HepG2 (cell line): ENCODE results near the gene TMEM225B. TPM values are rescaled to one million over a fixed set of nuclear protein-coding genes. Genes with fewer than 3 reads are reported as not detected.
A peak's percentile ranks its signal among the peaks of the same experiment; 100 is the strongest.

Experiments
- ATAC-seq: fragments of 200-7000 bp; cut with Tn5 transposase; 3 replicates; pipeline ENCODE4 v1.9.1; 2020; ENCODE audit warnings: mild to moderate bottlenecking, moderate library complexity
- BruUV-seq: library from RNA; stranded (reverse); fragments of 400-500 nt; replicated peaks from 2 replicates; lab custom pipeline; 2021; lab: Mats Ljungman, UMichigan
- CTCF ChIA-PET: fragments of 300-600 bp; formaldehyde crosslinking; extraction: SDS; loops from one replicate; lab custom pipeline; 2021; ENCODE audit warnings: low total read pairs, inconsistent platforms, low intra/inter-chr PET ratio; lab: Yijun Ruan, JAX
- POLR2A ChIA-PET: fragments of 350-600 bp; sonication (Branson Sonifier 250); formaldehyde crosslinking; loops from one replicate; lab custom pipeline; 2020; ENCODE audit warnings: antibody characterized with exemption, inconsistent platforms; lab: Yijun Ruan, JAX
- DNase-seq: peaks from one replicate; pipeline ENCODE4 v3.0.0-alpha.2; 2015; ENCODE audit warnings: low spot score
- FAIRE-seq: peaks from 3 replicates; lab custom pipeline; 2011; peaks lifted over from hg19 to GRCh38; lab: Jason Lieb, UNC
- H2AFZ ChIP-seq: one replicate; pipeline ENCODE4 v1.6.1; 2011; ENCODE audit warnings: low read length, inconsistent platforms
- H3K27ac ChIP-seq: fragments of 300-600 bp; 3 replicates; pipeline ENCODE4 v1.8.0; 2011; ENCODE audit warnings: mixed run types, mild to moderate bottlenecking, mixed read lengths, low read length, inconsistent platforms; ENCODE audit not compliant: insufficient read depth; ENCODE audit errors: extremely low read length
- H3K27me3 ChIP-seq, 2 experiments: fragments of 200-600 bp in 1 of 2; 2 replicates in 1 of 2; 3 replicates in 1 of 2; pipeline versions ENCODE4 v1.6.0 to v1.8.0; 2011; ENCODE audit warnings: low read length in 2 of 2, mild to moderate bottlenecking in 2 of 2, moderate library complexity in 2 of 2, inconsistent platforms in 1 of 2; ENCODE audit not compliant: insufficient read depth in 2 of 2, control insufficient read depth in 1 of 2
- H3K36me3 ChIP-seq, 2 experiments: fragments of 200-600 bp in 1 of 2; replicated peaks in 1 of 2; 2 replicates in 1 of 2; 3 replicates in 1 of 2; pipeline versions ENCODE4 v1.5.1 to v1.8.0; 2011; ENCODE audit warnings: low read length in 2 of 2, inconsistent platforms in 1 of 2; ENCODE audit not compliant: insufficient read depth in 2 of 2, control insufficient read depth in 1 of 2
- H3K4me1 ChIP-seq: 2 replicates; pipeline ENCODE4 v1.5.1; 2012; ENCODE audit warnings: low read length, inconsistent platforms; ENCODE audit not compliant: insufficient read depth
- H3K4me2 ChIP-seq: 2 replicates; pipeline ENCODE4 v1.6.0; 2011; ENCODE audit warnings: low read depth, low read length, inconsistent platforms
- H3K4me3 ChIP-seq, 3 experiments: fragments of 200-600 bp in 1 of 3; sonication (generic), shearing (Covaris generic) in 1 of 3; replicated peaks in 1 of 3; 2 replicates each; pipeline ENCODE4 v1.5.1; 2011 to 2016; ENCODE audit warnings: low read length in 3 of 3, inconsistent platforms in 2 of 3, low read depth in 2 of 3, mild to moderate bottlenecking in 2 of 3, control low read depth in 1 of 3, mixed read lengths in 1 of 3; ENCODE audit not compliant: insufficient read depth in 1 of 3
- H3K79me2 ChIP-seq: one replicate; pipeline ENCODE4 v1.6.1; 2011; ENCODE audit warnings: low read length, inconsistent platforms; ENCODE audit not compliant: insufficient read depth
- H3K9ac ChIP-seq: 2 replicates; pipeline ENCODE4 v1.6.0; 2011; ENCODE audit warnings: mild to moderate bottlenecking, low read depth, low read length, inconsistent platforms; ENCODE audit not compliant: insufficient read depth
- H3K9me3 ChIP-seq: 2 replicates; pipeline ENCODE4 v1.5.1; 2012; ENCODE audit warnings: mild to moderate bottlenecking, low read length
- H4K20me1 ChIP-seq: 2 replicates; pipeline ENCODE4 v1.6.0; 2011; ENCODE audit warnings: inconsistent platforms, mild to moderate bottlenecking, low read length, moderate library complexity; ENCODE audit not compliant: insufficient read depth
- ATF7 ChIP-seq, 2 experiments: fragments of 450-650 bp in 1 of 2; sonication (generic) in 1 of 2; formaldehyde crosslinking in 1 of 2; IDR thresholded peaks; 2 replicates each; pipeline versions ENCODE4 v1.4.0 to v1.6.1; 2016 to 2020; ENCODE audit warnings: antibody characterized with exemption in 1 of 2, mild to moderate bottlenecking in 1 of 2, missing genetic modification reagents in 1 of 2
- CEBPB ChIP-seq: IDR thresholded peaks from 2 replicates; pipeline ENCODE4 v1.6.1; 2011; ENCODE audit warnings: low read depth, low read length, improper control_type of control experiment, borderline replicate concordance
- HDAC6 ChIP-seq: fragments of 200-600 bp; sonication (generic); IDR thresholded peaks from 2 replicates; pipeline ENCODE4 v1.7.0; 2017; ENCODE audit warnings: mild to moderate bottlenecking, antibody characterized with exemption, low read length, low read depth
- HNRNPK ChIP-seq: fragments of 200-400 bp; formaldehyde crosslinking; IDR thresholded peaks from 2 replicates; pipeline ENCODE4 v1.6.1; 2018; ENCODE audit warnings: low read length, low read depth, moderate library complexity, mild to moderate bottlenecking; ENCODE audit not compliant: poor library complexity, severe bottlenecking
- WGBS: methylation state at CpG from one replicate; pipeline ENCODE4 v1.1.6; 2017; ENCODE audit warnings: low lambda C conversion rate; 5-methylcytosine and 5-hydroxymethylcytosine counted together
- in situ Hi-C: cut with HindIII; loops from 2 replicates; pipeline ENCODE4 v1.10.0; 2017; ENCODE audit warnings: low pct_unique_long_range_greater_than_20kb; ENCODE audit not compliant: extremely low pct_ligation_motif_present
- intact Hi-C: fragments of 100-400 bp; cut with micrococcal nuclease; formaldehyde crosslinking; loops from one replicate; pipeline ENCODE4 v1.10.0; 2022; ENCODE audit not compliant: unreplicated experiment
- polyA plus RNA-seq, 8 experiments: library from polyadenylated mRNA; depleted of rRNA in 3 of 8; stranded (reverse) in 7 of 8; unstranded in 1 of 8; fragments of >200 nt; fragmentation: Illumina TruSeq in 4 of 8; extraction: Trizol in 4 of 8; gene quantifications; 2 replicates each; pipeline versions ENCODE4 v1.2.1 to v1.2.3, GENCODE V29; 2011 to 2016; ENCODE audit warnings: low read depth in 4 of 8, missing spikeins in 1 of 8, mixed read lengths in 1 of 8; ENCODE audit not compliant: insufficient read depth in 1 of 8
- total RNA-seq, 5 experiments: library from RNA; depleted of rRNA; stranded (reverse); fragments of >200 nt; fragmentation: Illumina TruSeq; extraction: Trizol; gene quantifications; 2 replicates each; pipeline ENCODE4 v1.2.3, GENCODE V29; 2016; ENCODE audit warnings: low read depth in 1 of 5
- TF ChIP-seq, protein P1 (sequence below): IDR thresholded peaks from 2 replicates; pipeline ENCODE4 v1.6.1; 2016

Gene TMEM225B
- total and polyA plus RNA-seq, 2 of the 13 experiments (the other 11 are each of a cell fraction or from before 2014, with no cell fraction given): 0.78 to 0.95 TPM

DNA sequence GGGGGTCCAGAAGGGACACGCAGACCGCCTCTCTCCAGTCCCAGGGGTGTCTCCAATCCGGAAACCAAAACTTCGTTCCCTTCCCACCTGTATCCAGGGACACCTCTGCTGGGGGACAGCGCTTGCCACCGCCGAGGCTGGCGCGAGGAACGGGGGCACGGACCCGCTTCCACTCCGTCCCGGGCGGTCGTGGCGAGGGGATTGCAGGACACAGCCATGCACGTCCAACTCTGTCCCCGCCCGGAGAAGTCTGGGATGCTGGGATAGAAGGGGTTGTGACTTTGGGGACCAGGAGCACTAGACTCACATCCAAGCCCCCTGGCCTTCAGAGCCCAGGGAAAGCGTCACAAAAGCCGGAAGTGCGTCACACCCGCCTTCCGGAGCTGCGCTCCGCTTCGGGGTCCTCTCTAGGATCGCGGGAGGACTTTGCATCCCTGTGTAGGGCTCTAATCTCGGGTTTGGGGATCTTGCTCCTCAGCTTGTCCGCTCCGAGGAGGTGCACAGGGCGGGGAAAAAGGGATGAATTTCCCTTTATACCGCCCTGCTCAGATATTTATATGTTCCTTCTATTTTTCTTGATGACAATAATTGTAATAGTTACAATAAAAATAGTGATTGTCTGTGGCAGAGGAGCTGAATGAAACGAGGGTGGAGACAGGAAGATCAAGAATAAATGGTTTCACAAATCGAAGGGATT, 46.2 kb upstream of the TMEM225B start, which contains the start of gene FAM200A (continued):
- TF ChIP-seq HNRNPK: no peak
- no peak for TF ChIP-seq HDAC6
- TF ChIP-seq, protein P1, sequence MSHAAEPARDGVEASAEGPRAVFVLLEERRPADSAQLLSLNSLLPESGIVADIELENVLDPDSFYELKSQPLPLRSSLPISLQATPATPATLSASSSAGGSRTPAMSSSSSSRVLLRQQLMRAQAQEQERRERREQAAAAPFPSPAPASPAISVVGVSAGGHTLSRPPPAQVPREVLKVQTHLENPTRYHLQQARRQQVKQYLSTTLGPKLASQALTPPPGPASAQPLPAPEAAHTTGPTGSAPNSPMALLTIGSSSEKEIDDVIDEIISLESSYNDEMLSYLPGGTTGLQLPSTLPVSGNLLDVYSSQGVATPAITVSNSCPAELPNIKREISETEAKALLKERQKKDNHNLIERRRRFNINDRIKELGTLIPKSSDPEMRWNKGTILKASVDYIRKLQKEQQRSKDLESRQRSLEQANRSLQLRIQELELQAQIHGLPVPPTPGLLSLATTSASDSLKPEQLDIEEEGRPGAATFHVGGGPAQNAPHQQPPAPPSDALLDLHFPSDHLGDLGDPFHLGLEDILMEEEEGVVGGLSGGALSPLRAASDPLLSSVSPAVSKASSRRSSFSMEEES (CRISPR knock-in tag): no peak

DNA sequence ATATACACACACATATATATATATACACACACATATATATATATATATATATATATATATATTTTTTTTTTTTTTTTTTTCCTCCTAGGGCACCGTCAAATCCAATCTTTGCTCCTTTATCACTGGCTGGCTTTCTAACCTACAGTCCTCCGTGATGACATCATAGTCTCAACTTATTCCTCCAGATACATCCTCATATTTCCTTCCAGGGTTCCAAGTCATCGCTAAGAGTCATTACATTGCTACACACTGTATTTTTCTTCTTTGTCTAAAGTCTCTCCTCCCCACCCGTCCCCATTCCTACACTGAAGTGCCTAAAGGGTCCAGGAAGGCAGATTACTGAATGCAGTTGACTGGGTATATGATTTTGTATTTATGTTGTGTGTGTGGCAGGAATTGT, 45.0 kb upstream of the TMEM225B start:
- Histone ChIP-seq H2AFZ (no peak overlapping the region), H3K36me3 (peaks cover 3 to 15% of the 10 kb centered on the region in 2 experiments; a peak in 3 of 5 replicates), H3K4me3 (no peak overlapping the region), H3K9ac (no peak overlapping the region), H3K9me3 (no peaks in the 10 kb centered on the region), H3K27me3 (no peaks in the 10 kb centered on the region; a peak in 1 of 5 replicates), H3K4me2 (no peak overlapping the region), H3K79me2 (peaks cover 34% of the 10 kb centered on the region), H4K20me1 (no peaks in the 10 kb centered on the region)
- FAIRE-seq: no peak
- no TSS peak for BruUV-seq
- ChIA-PET CTCF (no interaction called here), POLR2A (interaction anchor here (1.2 kb wide), 1 partner anchor 53 kb away, joined by 3 read pairs; the partner anchor contains the start of gene ZNF394)
- intact Hi-C loops (no loop called here), in situ Hi-C loops (no loop called here)
- no peak for DNase-seq
- ATAC-seq: no peak
- no peak for TF ChIP-seq CEBPB
- peak; percentile 63 for TF ChIP-seq ATF7 (IDR thresholded peaks at IDR 0.05)
- TF ChIP-seq ATF7 (CRISPR knock-in tag; IDR thresholded peaks at IDR 0.05): no peak
- TF ChIP-seq, all 625 proteins: peak for 1
- WGBS: 97% methylated on average over 4 of the region's 4 CpGs
- H3K4me1 ChIP-seq: peaks cover 30% of the 10 kb centered on the region
- H3K27ac ChIP-seq: no peak overlapping the region
